ENCODE data around the gene NAT9. TPM values are rescaled to one million over a fixed set of nuclear protein-coding genes. Genes with fewer than 3 reads are reported as not detected.
A peak's percentile ranks its signal among the peaks of the same experiment; 100 is the strongest.

NAT9 gene
- total and polyA plus RNA-seq, 7 experiments from 2014 or later: 16.8 to 78.8 (median 53.9) TPM

GRCh38 chr17:74805591-74805991 lies 29.4 kb upstream of the NAT9 start:
- no peaks in the 10 kb centered on the region for H3K9me3 ChIP-seq (ENCODE audit: control insufficient read depth in 2 of 3, low read length in 3 of 3)
- no peaks in the 10 kb centered on the region for H3K4me1 ChIP-seq (ENCODE audit: control insufficient read depth in 2 of 2, insufficient read depth in 2 of 2, low read length in 2 of 2)
- ATAC-seq (no peak), DNase-seq (no peak)
- intact Hi-C loops (cut with micrococcal nuclease): no loop called here
- CTCF ChIA-PET: interaction anchor here (1.2 kb wide), 1 partner anchor 15 kb away, joined by 3 read pairs; no protein-coding TSS in a partner anchor
- no peak overlapping the region for H3K27ac ChIP-seq (ENCODE audit: low read depth, low read length)
- Mint-ChIP-seq H3K4me3 (no peak overlapping the region), H3K27ac (no peak overlapping the region), H3K27me3 (no peaks in the 10 kb centered on the region), H3K4me1 (peaks cover 0 to 12% (median 0%) of the 10 kb centered on the region in 7 donors), H3K36me3 (peaks cover 0 to 43% (median 10%) of the 10 kb centered on the region in 5 donors), H3K9me3 (no peaks in the 10 kb centered on the region)
- POLR2A ChIA-PET: no interaction called here
- H3K36me3 ChIP-seq (ENCODE audit: control insufficient read depth in 2 of 3, insufficient read depth in 3 of 3, low read length in 3 of 3): peaks cover 0 to 74% (median 2%) of the 10 kb centered on the region in 3 experiments
- H3K4me3 ChIP-seq (ENCODE audit: low read length): no peak overlapping the region
- no peaks in the 10 kb centered on the region for H3K27me3 ChIP-seq (ENCODE audit: control insufficient read depth in 2 of 2, insufficient read depth in 2 of 2, low read length in 2 of 2)

DNA sequence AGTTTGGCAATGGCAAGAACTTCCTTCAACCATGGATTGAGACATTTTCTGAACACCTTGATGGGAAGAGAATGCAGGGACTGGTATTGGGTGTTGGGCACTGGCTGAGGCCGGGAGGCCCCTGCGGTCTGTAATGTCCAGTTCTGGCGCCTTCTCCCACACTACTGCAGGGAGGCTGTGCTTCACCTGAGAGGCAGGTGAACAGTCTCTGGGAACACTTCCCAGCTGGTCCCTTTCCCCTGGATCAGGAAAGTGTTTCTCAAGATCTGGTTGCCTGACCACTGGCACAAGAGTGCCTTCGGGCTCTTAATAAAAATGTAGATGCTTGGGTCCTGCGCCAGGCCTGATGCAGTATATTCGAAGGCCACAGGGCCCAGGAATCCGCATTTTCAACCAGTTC lies 28.5 kb upstream of the NAT9 start:
- POLR2A ChIA-PET: no interaction called here
- DNase-seq: no peak
- peaks cover 0 to 6% (median 0%) of the 10 kb centered on the region in 7 donors for H3K4me1 Mint-ChIP-seq
- no peak overlapping the region for H3K4me3 Mint-ChIP-seq
- H3K4me1 ChIP-seq (ENCODE audit: control insufficient read depth in 2 of 2, insufficient read depth in 2 of 2, low read length in 2 of 2): no peaks in the 10 kb centered on the region
- H3K36me3 Mint-ChIP-seq: peaks cover 0 to 46% (median 7%) of the 10 kb centered on the region in 5 donors
- CTCF ChIA-PET: interaction anchor here (1.2 kb wide), 1 partner anchor 14 kb away, joined by 3 read pairs; no protein-coding TSS in a partner anchor
- H3K4me3 ChIP-seq (ENCODE audit: low read length): no peak overlapping the region
- H3K9me3 Mint-ChIP-seq: no peaks in the 10 kb centered on the region
- H3K36me3 ChIP-seq (ENCODE audit: control insufficient read depth in 2 of 3, insufficient read depth in 3 of 3, low read length in 3 of 3): peaks cover 0 to 74% (median 6%) of the 10 kb centered on the region in 3 experiments
- H3K27ac ChIP-seq (ENCODE audit: low read depth, low read length): no peak overlapping the region
- no peak overlapping the region for H3K27ac Mint-ChIP-seq
- no peaks in the 10 kb centered on the region for H3K27me3 ChIP-seq (ENCODE audit: control insufficient read depth in 2 of 2, insufficient read depth in 2 of 2, low read length in 2 of 2)
- intact Hi-C loops (cut with micrococcal nuclease): no loop called here
- no peaks in the 10 kb centered on the region for H3K9me3 ChIP-seq (ENCODE audit: control insufficient read depth in 2 of 3, low read length in 3 of 3)
- H3K27me3 Mint-ChIP-seq: no peaks in the 10 kb centered on the region
- no peak for ATAC-seq

GRCh38 chr17:74803971-74804370 lies 27.8 kb upstream of the NAT9 start:
- CTCF ChIA-PET: interaction anchor here (1.1 kb wide), 1 partner anchor 13 kb away, joined by 3 read pairs; no protein-coding TSS in a partner anchor

DNA sequence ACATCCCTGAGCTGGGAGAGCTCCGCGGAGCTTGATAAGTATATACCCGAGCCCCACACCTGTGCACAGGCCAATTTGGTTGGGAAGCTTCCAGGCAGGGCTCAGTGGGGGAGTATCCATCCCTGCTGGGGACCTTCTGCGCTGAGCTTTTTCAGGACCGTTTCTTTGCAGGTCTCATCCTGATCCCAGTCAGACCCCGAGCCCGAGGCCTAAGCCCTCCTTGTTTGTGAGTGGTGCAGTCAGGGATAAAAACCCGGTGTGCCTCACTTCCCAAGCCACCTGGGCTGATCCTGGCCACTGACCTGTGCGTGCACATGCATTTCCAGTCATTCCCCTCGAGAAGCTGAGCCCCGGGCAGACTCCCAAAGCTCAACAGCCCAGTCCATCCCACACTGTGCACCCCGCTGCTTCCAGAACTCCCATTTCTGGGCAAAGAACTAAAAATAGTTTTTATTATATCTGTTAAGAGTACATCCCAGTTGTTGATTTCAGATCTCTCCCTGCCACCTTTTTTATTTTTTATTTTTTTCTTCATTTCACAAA lies 27.3 kb upstream of the NAT9 start:
- ATAC-seq (no peak), DNase-seq (no peak)
- H3K36me3 ChIP-seq (ENCODE audit: control insufficient read depth in 2 of 3, insufficient read depth in 3 of 3, low read length in 3 of 3): peaks cover 0 to 80% (median 6%) of the 10 kb centered on the region in 3 experiments
- no peak overlapping the region for H3K4me3 ChIP-seq (ENCODE audit: low read length)
- H3K9me3 ChIP-seq (ENCODE audit: control insufficient read depth in 2 of 3, low read length in 3 of 3): no peaks in the 10 kb centered on the region
- Mint-ChIP-seq H3K27me3 (no peaks in the 10 kb centered on the region), H3K4me3 (no peak overlapping the region), H3K36me3 (peaks cover 1 to 55% (median 9%) of the 10 kb centered on the region in 5 donors), H3K4me1 (peaks cover 0 to 6% (median 0%) of the 10 kb centered on the region in 7 donors), H3K27ac (peak overlapping the region in 1 of 9 donors; percentile 80), H3K9me3 (no peaks in the 10 kb centered on the region)
- H3K27ac ChIP-seq (ENCODE audit: low read depth, low read length): no peak overlapping the region
- ChIA-PET CTCF (interaction anchor here (1.1 kb wide), 1 partner anchor 13 kb away, joined by 3 read pairs; no protein-coding TSS in a partner anchor), POLR2A (no interaction called here)
- no peaks in the 10 kb centered on the region for H3K4me1 ChIP-seq (ENCODE audit: control insufficient read depth in 2 of 2, insufficient read depth in 2 of 2, low read length in 2 of 2)
- intact Hi-C loops (cut with micrococcal nuclease): no loop called here
- no peaks in the 10 kb centered on the region for H3K27me3 ChIP-seq (ENCODE audit: control insufficient read depth in 2 of 2, insufficient read depth in 2 of 2, low read length in 2 of 2)

More at GRCh38 chr17:74803971-74804370, 27.8 kb upstream of the NAT9 start:
- no peaks in the 10 kb centered on the region for H3K27me3 ChIP-seq (ENCODE audit: control insufficient read depth in 2 of 2, insufficient read depth in 2 of 2, low read length in 2 of 2)
- Mint-ChIP-seq H3K36me3 (peaks cover 0 to 50% (median 9%) of the 10 kb centered on the region in 5 donors), H3K27me3 (no peaks in the 10 kb centered on the region), H3K4me3 (no peak overlapping the region), H3K4me1 (peaks cover 0 to 6% (median 0%) of the 10 kb centered on the region in 7 donors), H3K27ac (no peak overlapping the region), H3K9me3 (no peaks in the 10 kb centered on the region)
- intact Hi-C loops (cut with micrococcal nuclease): no loop called here
- peaks cover 0 to 80% (median 6%) of the 10 kb centered on the region in 3 experiments for H3K36me3 ChIP-seq (ENCODE audit: control insufficient read depth in 2 of 3, insufficient read depth in 3 of 3, low read length in 3 of 3)
- no peaks in the 10 kb centered on the region for H3K4me1 ChIP-seq (ENCODE audit: control insufficient read depth in 2 of 2, insufficient read depth in 2 of 2, low read length in 2 of 2)
- DNase-seq (no peak), ATAC-seq (no peak)
- no peak overlapping the region for H3K4me3 ChIP-seq (ENCODE audit: low read length)
- POLR2A ChIA-PET: no interaction called here
- no peaks in the 10 kb centered on the region for H3K9me3 ChIP-seq (ENCODE audit: control insufficient read depth in 2 of 3, low read length in 3 of 3)
- no peak overlapping the region for H3K27ac ChIP-seq (ENCODE audit: low read depth, low read length)

- Mint-ChIP-seq H3K36me3 (peaks cover 1 to 63% (median 21%) of the 10 kb centered on the region in 5 donors), H3K4me1 (peaks cover 0 to 6% (median 0%) of the 10 kb centered on the region in 7 donors), H3K4me3 (no peak overlapping the region), H3K9me3 (no peaks in the 10 kb centered on the region), H3K27ac (no peak overlapping the region), H3K27me3 (no peaks in the 10 kb centered on the region)
- no peaks in the 10 kb centered on the region for H3K27me3 ChIP-seq (ENCODE audit: control insufficient read depth in 2 of 2, insufficient read depth in 2 of 2, low read length in 2 of 2)
- intact Hi-C loops (cut with micrococcal nuclease): no loop called here
- H3K4me3 ChIP-seq (ENCODE audit: low read length): no peak overlapping the region
- no peak for DNase-seq
- POLR2A ChIA-PET: no interaction called here
- H3K27ac ChIP-seq (ENCODE audit: low read depth, low read length): no peak overlapping the region
- peaks cover 0 to 85% (median 6%) of the 10 kb centered on the region in 3 experiments for H3K36me3 ChIP-seq (ENCODE audit: control insufficient read depth in 2 of 3, insufficient read depth in 3 of 3, low read length in 3 of 3)
- no peaks in the 10 kb centered on the region for H3K9me3 ChIP-seq (ENCODE audit: control insufficient read depth in 2 of 3, low read length in 3 of 3)
- no peak for ATAC-seq
- no peaks in the 10 kb centered on the region for H3K4me1 ChIP-seq (ENCODE audit: control insufficient read depth in 2 of 2, insufficient read depth in 2 of 2, low read length in 2 of 2)
- CTCF ChIA-PET: no interaction called here
These were observed 25.8 kb upstream of the NAT9 start for GRCh38 chr17:74801896-74802295.

DNA sequence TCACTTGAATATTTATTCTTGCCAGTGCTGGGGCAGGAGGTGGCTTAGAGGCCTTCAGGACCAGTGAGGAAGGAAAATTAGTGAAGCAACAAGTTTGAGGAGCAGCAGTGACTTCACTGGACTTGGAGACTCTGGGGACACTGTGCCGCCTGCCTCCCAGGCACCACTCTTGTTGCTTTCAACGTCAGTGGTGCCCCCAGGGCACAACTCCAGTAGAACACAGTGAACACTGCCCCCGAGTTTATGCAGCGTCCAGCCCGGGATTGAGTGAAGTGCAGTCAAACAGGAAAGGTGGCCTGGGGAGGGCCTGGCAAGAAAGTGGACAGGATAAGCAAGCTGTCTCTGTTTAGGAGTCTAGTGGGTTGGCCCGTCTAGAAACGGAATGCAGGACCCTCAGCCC lies 24.4 kb upstream of the NAT9 start:
- peaks cover 0 to 6% (median 0%) of the 10 kb centered on the region in 7 donors for H3K4me1 Mint-ChIP-seq
- no peaks in the 10 kb centered on the region for H3K9me3 Mint-ChIP-seq
- CTCF ChIA-PET: interaction anchor here (0.7 kb wide), 1 partner anchor 11 kb away, joined by 3 read pairs; no protein-coding TSS in a partner anchor
- no peak overlapping the region for H3K27ac Mint-ChIP-seq
- no peak overlapping the region for H3K4me3 Mint-ChIP-seq
- peaks cover 0 to 91% (median 9%) of the 10 kb centered on the region in 3 experiments for H3K36me3 ChIP-seq (ENCODE audit: control insufficient read depth in 2 of 3, insufficient read depth in 3 of 3, low read length in 3 of 3)
- ATAC-seq (no peak), DNase-seq (peak in 1 of 9 donors; percentile 2)
- POLR2A ChIA-PET: interaction anchor here (0.6 kb wide), 1 partner anchor 151 kb away, joined by 3 read pairs; no protein-coding TSS in a partner anchor
- intact Hi-C loops (cut with micrococcal nuclease): no loop called here
- H3K36me3 Mint-ChIP-seq: peaks cover 3 to 63% (median 25%) of the 10 kb centered on the region in 5 donors
- no peaks in the 10 kb centered on the region for H3K9me3 ChIP-seq (ENCODE audit: control insufficient read depth in 2 of 3, low read length in 3 of 3)
- no peak overlapping the region for H3K27ac ChIP-seq (ENCODE audit: low read depth, low read length)
- H3K27me3 Mint-ChIP-seq: no peaks in the 10 kb centered on the region
- no peak overlapping the region for H3K4me3 ChIP-seq (ENCODE audit: low read length)
- no peaks in the 10 kb centered on the region for H3K4me1 ChIP-seq (ENCODE audit: control insufficient read depth in 2 of 2, insufficient read depth in 2 of 2, low read length in 2 of 2)
- H3K27me3 ChIP-seq (ENCODE audit: control insufficient read depth in 2 of 2, insufficient read depth in 2 of 2, low read length in 2 of 2): no peaks in the 10 kb centered on the region

- Mint-ChIP-seq H3K27me3 (no peaks in the 10 kb centered on the region), H3K4me1 (peaks cover 0 to 4% (median 1%) of the 10 kb centered on the region in 7 donors), H3K9me3 (no peaks in the 10 kb centered on the region), H3K36me3 (peaks cover 4 to 68% (median 31%) of the 10 kb centered on the region in 5 donors), H3K4me3 (no peak overlapping the region), H3K27ac (no peak overlapping the region)
- ChIA-PET CTCF (no interaction called here), POLR2A (interaction anchor here (0.8 kb wide), 1 partner anchor 24 kb away, joined by 3 read pairs; no protein-coding TSS in a partner anchor)
- H3K27ac ChIP-seq (ENCODE audit: low read depth, low read length): no peak overlapping the region
- no peak overlapping the region for H3K4me3 ChIP-seq (ENCODE audit: low read length)
- no peaks in the 10 kb centered on the region for H3K9me3 ChIP-seq (ENCODE audit: control insufficient read depth in 2 of 3, low read length in 3 of 3)
- ATAC-seq: no peak
- no peaks in the 10 kb centered on the region for H3K4me1 ChIP-seq (ENCODE audit: control insufficient read depth in 2 of 2, insufficient read depth in 2 of 2, low read length in 2 of 2)
- intact Hi-C loops (cut with micrococcal nuclease): no loop called here
- no peaks in the 10 kb centered on the region for H3K27me3 ChIP-seq (ENCODE audit: control insufficient read depth in 2 of 2, insufficient read depth in 2 of 2, low read length in 2 of 2)
- no peak for DNase-seq
- H3K36me3 ChIP-seq (ENCODE audit: control insufficient read depth in 2 of 3, insufficient read depth in 3 of 3, low read length in 3 of 3): peaks cover 0 to 93% (median 21%) of the 10 kb centered on the region in 3 experiments
These were observed 23.0 kb upstream of the NAT9 start for GRCh38 chr17:74799097-74799496.
